Measurements from ENCODE around the gene AXIN1. TPM values are rescaled to one million over a fixed set of nuclear protein-coding genes. Genes with fewer than 3 reads are reported as not detected.

Gene AXIN1
- total RNA-seq, 1 donor from 2014 or later = 27.0 TPM

DNA sequence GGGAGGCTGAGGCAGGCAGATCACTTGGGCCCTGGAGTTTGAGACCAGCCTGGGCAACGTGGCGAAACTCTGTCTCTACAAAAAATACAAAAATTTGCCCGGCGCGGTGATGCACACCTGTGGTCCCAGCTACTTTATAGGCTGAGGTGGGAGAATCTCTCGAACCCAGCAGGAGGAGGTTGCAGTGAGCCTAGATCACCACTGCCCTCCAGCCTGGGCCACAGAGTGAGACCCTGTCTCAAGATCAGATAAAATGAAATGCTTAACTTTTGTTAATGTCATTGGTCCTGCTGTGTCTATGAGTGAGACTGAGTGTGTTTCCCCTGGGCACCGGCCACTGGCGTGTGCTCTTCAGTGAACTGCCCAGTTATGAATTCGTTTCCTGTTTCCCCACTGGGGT is 107.4 kb downstream of the AXIN1 start:
- H3K27me3 ChIP-seq (ENCODE audit: insufficient read depth, low read length) = no peaks in the 10 kb centered on the region

DNA sequence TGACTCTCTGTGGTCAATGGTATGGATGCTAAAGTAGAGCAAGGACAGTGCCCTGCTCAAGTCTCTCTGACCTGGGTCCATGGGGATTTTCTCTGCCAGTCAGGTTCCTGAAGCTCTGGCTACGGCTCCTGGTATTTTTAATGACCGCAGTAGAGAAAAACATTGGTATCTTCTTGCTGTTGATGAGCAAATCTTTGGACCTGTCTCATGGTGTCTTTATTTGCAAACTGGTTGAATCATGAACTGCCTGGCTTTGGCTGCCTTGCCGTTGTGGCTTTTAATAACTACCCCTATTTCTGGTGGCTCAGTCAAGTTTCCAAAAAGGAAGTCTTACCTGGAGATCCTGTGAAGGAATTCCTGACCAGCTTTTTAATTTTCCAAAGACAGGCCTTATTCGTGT is 109.2 kb downstream of the AXIN1 start:
- DNase-seq (ENCODE audit: low read depth) (no peak), FAIRE-seq (no peak)
- Histone ChIP-seq H3K4me3 (ENCODE audit: insufficient read depth, low read depth, low read length) (no peak overlapping the region), H3K4me2 (ENCODE audit: low read length) (no peak overlapping the region), H3K4me1 (ENCODE audit: insufficient read depth, low read length) (no peaks in the 10 kb centered on the region), H3K9ac (ENCODE audit: low read length) (no peak overlapping the region), H3K79me2 (ENCODE audit: insufficient read depth, low read length) (peaks cover 21% of the 10 kb centered on the region), H3K27ac (ENCODE audit: low read depth, low read length) (no peak overlapping the region), H3K36me3 (ENCODE audit: insufficient read depth, low read length) (no peaks in the 10 kb centered on the region), H4K20me1 (ENCODE audit: insufficient read depth, low read length) (peaks cover 31% of the 10 kb centered on the region), H3K9me3 (ENCODE audit: insufficient read depth, low read depth, low read length) (no peaks in the 10 kb centered on the region), H2AFZ (ENCODE audit: low read depth, low read length) (no peak overlapping the region), H3K27me3 (ENCODE audit: insufficient read depth, low read length) (no peaks in the 10 kb centered on the region)
- no peak overlapping the region for H3K4me3 Mint-ChIP-seq (ENCODE audit: unreplicated experiment)
- no peaks in the 10 kb centered on the region for H3K9me3 Mint-ChIP-seq (ENCODE audit: unreplicated experiment)
- H3K4me1 Mint-ChIP-seq (ENCODE audit: low read depth, unreplicated experiment) = peaks cover 6% of the 10 kb centered on the region
- H3K36me3 Mint-ChIP-seq (ENCODE audit: low read depth, unreplicated experiment) = no peaks in the 10 kb centered on the region
- H3K27me3 Mint-ChIP-seq (ENCODE audit: low read depth, unreplicated experiment) = no peaks in the 10 kb centered on the region
- no peak overlapping the region for H3K27ac Mint-ChIP-seq (ENCODE audit: unreplicated experiment)
- TF ChIP-seq, protein P1, sequence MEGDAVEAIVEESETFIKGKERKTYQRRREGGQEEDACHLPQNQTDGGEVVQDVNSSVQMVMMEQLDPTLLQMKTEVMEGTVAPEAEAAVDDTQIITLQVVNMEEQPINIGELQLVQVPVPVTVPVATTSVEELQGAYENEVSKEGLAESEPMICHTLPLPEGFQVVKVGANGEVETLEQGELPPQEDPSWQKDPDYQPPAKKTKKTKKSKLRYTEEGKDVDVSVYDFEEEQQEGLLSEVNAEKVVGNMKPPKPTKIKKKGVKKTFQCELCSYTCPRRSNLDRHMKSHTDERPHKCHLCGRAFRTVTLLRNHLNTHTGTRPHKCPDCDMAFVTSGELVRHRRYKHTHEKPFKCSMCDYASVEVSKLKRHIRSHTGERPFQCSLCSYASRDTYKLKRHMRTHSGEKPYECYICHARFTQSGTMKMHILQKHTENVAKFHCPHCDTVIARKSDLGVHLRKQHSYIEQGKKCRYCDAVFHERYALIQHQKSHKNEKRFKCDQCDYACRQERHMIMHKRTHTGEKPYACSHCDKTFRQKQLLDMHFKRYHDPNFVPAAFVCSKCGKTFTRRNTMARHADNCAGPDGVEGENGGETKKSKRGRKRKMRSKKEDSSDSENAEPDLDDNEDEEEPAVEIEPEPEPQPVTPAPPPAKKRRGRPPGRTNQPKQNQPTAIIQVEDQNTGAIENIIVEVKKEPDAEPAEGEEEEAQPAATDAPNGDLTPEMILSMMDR (IDR thresholded peaks at IDR 0.05; ENCODE audit: insufficient read depth, low read depth, low read length) = no peak
- no peak for TF ChIP-seq EZH2 (IDR thresholded peaks at IDR 0.05; ENCODE audit: insufficient read depth, low read length)

More for the DNA sequence above, 107.4 kb downstream of the AXIN1 start:
- H2AFZ ChIP-seq (ENCODE audit: low read depth, low read length) = no peak overlapping the region
- no peak overlapping the region for H3K4me2 ChIP-seq (ENCODE audit: low read length)
- no peaks in the 10 kb centered on the region for H3K36me3 ChIP-seq (ENCODE audit: insufficient read depth, low read length)
- H3K9ac ChIP-seq (ENCODE audit: low read length) = no peak overlapping the region
- peaks cover 5% of the 10 kb centered on the region for H3K4me1 Mint-ChIP-seq (ENCODE audit: low read depth, unreplicated experiment)
- H3K79me2 ChIP-seq (ENCODE audit: insufficient read depth, low read length) = peaks cover 15% of the 10 kb centered on the region
- no peaks in the 10 kb centered on the region for H3K27me3 Mint-ChIP-seq (ENCODE audit: low read depth, unreplicated experiment)
- H3K4me3 ChIP-seq (ENCODE audit: insufficient read depth, low read depth, low read length) = no peak overlapping the region
- peaks cover under 1% of the 10 kb centered on the region for H3K4me1 ChIP-seq (ENCODE audit: insufficient read depth, low read length)
- H3K4me3 Mint-ChIP-seq (ENCODE audit: unreplicated experiment) = no peak overlapping the region
- TF ChIP-seq, protein P1 (IDR thresholded peaks at IDR 0.05; ENCODE audit: insufficient read depth, low read depth, low read length) = no peak
- no peak for TF ChIP-seq EZH2 (IDR thresholded peaks at IDR 0.05; ENCODE audit: insufficient read depth, low read length)
- FAIRE-seq = no peak
- H3K36me3 Mint-ChIP-seq (ENCODE audit: low read depth, unreplicated experiment) = no peaks in the 10 kb centered on the region
- H4K20me1 ChIP-seq (ENCODE audit: insufficient read depth, low read length) = peaks cover 25% of the 10 kb centered on the region
- no peaks in the 10 kb centered on the region for H3K9me3 ChIP-seq (ENCODE audit: insufficient read depth, low read depth, low read length)
- H3K27ac ChIP-seq (ENCODE audit: low read depth, low read length) = no peak overlapping the region
- no peak for DNase-seq (ENCODE audit: low read depth)
- no peaks in the 10 kb centered on the region for H3K9me3 Mint-ChIP-seq (ENCODE audit: unreplicated experiment)
- H3K27ac Mint-ChIP-seq (ENCODE audit: unreplicated experiment) = no peak overlapping the region

DNA sequence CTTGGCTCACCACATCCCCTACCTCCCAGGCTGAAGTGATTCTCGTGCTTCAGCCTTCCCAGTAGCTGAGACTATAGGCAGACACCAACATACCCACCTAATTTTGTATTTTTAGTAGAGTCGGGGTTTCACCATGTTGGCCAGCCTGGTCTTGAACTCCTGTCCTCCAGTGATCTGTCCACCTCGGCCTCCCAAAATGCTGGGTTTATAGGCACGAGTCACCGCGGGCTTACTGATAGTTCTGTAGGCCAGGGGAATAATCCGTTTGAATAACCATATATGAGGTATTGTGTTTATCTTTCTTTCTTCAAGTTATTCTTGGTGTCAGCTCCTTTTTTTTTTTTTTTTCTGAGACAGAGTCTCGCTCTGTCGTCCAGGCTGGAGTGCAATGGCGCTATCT is 110.2 kb downstream of the AXIN1 start:
- Histone ChIP-seq H3K4me3 (ENCODE audit: insufficient read depth, low read depth, low read length) (no peak overlapping the region), H2AFZ (ENCODE audit: low read depth, low read length) (no peak overlapping the region), H3K36me3 (ENCODE audit: insufficient read depth, low read length) (no peaks in the 10 kb centered on the region), H3K27ac (ENCODE audit: low read depth, low read length) (no peak overlapping the region), H3K27me3 (ENCODE audit: insufficient read depth, low read length) (no peaks in the 10 kb centered on the region), H3K4me1 (ENCODE audit: insufficient read depth, low read length) (no peaks in the 10 kb centered on the region), H3K9me3 (ENCODE audit: insufficient read depth, low read depth, low read length) (no peaks in the 10 kb centered on the region), H3K4me2 (ENCODE audit: low read length) (no peak overlapping the region), H4K20me1 (ENCODE audit: insufficient read depth, low read length) (peaks cover 27% of the 10 kb centered on the region), H3K79me2 (ENCODE audit: insufficient read depth, low read length) (peaks cover 21% of the 10 kb centered on the region), H3K9ac (ENCODE audit: low read length) (no peak overlapping the region)
- Mint-ChIP-seq H3K4me1 (ENCODE audit: low read depth, unreplicated experiment) (peaks cover 6% of the 10 kb centered on the region), H3K36me3 (ENCODE audit: low read depth, unreplicated experiment) (no peaks in the 10 kb centered on the region), H3K27ac (ENCODE audit: unreplicated experiment) (no peak overlapping the region), H3K27me3 (ENCODE audit: low read depth, unreplicated experiment) (no peaks in the 10 kb centered on the region), H3K4me3 (ENCODE audit: unreplicated experiment) (no peak overlapping the region), H3K9me3 (ENCODE audit: unreplicated experiment) (no peaks in the 10 kb centered on the region)
- no peak for FAIRE-seq
- no peak for DNase-seq (ENCODE audit: low read depth)
- TF ChIP-seq, protein P1 (IDR thresholded peaks at IDR 0.05; ENCODE audit: insufficient read depth, low read depth, low read length) = no peak
- no peak for TF ChIP-seq EZH2 (IDR thresholded peaks at IDR 0.05; ENCODE audit: insufficient read depth, low read length)
